Stimulated activated naive CD8-positive, alpha-beta T cell treated with anti-CD3 and anti-CD28 coated beads, Interleukin-15, amount 100 ng/mL, for 72 hours (primary cell): ENCODE data around the gene CHRM5.
A peak's percentile ranks its signal among the peaks of the same experiment; 100 is the strongest.
"Not testable (repeated sequence)": the region's sequence is repeated elsewhere in the genome, so short reads cannot be mapped to it uniquely, and the experiment has no call there.

ENCODE experiments used
- ATAC-seq: fragments of 150-1000 bp; cut with Tn5 transposase; 2 replicates; pipeline ENCODE4 v1.10.0; 2021; ENCODE audit warnings: mild to moderate bottlenecking, moderate library complexity
- DNase-seq, 2 donors: peaks; one replicate each; pipeline ENCODE4 v3.0.0; 2021 to 2022
- H3K27ac Mint-ChIP-seq, 2 donors: one replicate each; pipeline ENCODE4 v1.8.0; 2022; ENCODE audit warnings: mild to moderate bottlenecking in 2 of 2, mixed read lengths in 2 of 2, moderate library complexity in 2 of 2
- H3K27me3 Mint-ChIP-seq: one replicate; pipeline ENCODE4 v1.8.0; 2022; ENCODE audit warnings: mixed read lengths
- H3K4me1 Mint-ChIP-seq: one replicate; pipeline ENCODE4 v1.8.0; 2022; ENCODE audit warnings: mild to moderate bottlenecking, mixed read lengths
- H3K4me3 Mint-ChIP-seq, 2 donors: one replicate each; pipeline ENCODE4 v1.8.0; 2022; ENCODE audit warnings: mild to moderate bottlenecking in 2 of 2, mixed read lengths in 2 of 2, moderate library complexity in 1 of 2
- H3K9me3 Mint-ChIP-seq, 2 donors: one replicate each; pipeline ENCODE4 v1.8.0; 2022; ENCODE audit warnings: mixed read lengths in 2 of 2

CHRM5 gene

DNA sequence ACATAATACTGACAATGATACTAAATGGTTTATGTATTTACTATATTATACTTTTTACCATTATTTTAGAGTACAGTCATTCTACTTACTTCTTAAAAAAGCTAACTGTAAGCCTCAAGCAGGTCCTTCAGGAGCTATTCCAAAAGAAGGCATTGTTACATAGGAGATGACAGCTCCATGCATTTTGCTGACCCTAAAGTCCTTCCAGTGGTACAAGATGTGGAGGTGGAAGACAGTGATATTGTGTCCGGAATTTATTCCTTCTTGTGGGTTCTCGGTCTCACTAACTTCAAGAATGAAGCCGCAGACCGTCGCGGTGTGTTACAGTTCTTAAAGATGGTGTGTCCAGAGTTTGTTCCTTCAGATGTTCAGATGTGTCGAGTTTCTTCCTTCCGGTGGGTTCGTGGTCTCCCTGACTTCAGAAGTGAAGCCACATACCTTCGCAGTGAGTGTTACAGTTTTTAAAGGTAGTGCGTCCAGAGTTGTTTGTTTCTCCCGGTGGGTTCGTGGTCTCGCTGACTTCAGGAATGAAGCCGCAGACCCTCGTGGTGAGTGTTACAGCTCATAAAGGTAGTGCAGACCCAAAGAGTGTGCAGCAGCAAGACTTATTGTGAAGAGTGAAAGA, 49.8 kb downstream of the CHRM5 start:
- DNase-seq (peak; percentile 54 to 76), ATAC-seq (peak; percentile 89)
- H3K27ac Mint-ChIP-seq, result peak overlapping the region in 1 of 2 donors; percentile 45
- peak overlapping the region; percentile 59 to 61 for H3K4me3 Mint-ChIP-seq
- H3K4me1 Mint-ChIP-seq, result peaks cover 20% of the 10 kb centered on the region
- H3K9me3 Mint-ChIP-seq, result no peaks in the 10 kb centered on the region
- no peaks in the 10 kb centered on the region for H3K27me3 Mint-ChIP-seq

DNA sequence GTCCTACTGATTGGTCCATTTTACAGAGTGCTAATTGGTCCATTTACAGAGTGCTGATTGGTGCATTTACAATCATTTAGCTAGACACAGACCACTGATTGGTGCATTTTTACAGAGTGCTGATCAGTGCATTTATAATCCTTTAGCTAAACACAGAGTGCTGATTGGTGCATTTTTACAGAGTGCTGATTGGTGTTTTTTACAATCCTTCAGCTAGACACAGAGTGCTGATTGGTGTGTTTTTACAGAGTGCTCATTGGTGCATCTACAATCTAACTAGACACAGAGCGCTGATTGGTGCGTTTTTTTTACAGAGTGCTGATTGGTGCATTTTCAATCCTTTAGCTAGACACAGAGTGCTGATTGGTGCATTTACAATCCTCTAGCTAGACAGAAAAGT, 50.4 kb downstream of the CHRM5 start:
- H3K27me3 Mint-ChIP-seq, H3K27ac Mint-ChIP-seq, ATAC-seq, H3K9me3 Mint-ChIP-seq, DNase-seq: not testable (repeated sequence)
- Mint-ChIP-seq H3K4me1 (peaks cover 20% of the 10 kb centered on the region), H3K4me3 (peak overlapping the region; percentile 59 to 61)

DNA sequence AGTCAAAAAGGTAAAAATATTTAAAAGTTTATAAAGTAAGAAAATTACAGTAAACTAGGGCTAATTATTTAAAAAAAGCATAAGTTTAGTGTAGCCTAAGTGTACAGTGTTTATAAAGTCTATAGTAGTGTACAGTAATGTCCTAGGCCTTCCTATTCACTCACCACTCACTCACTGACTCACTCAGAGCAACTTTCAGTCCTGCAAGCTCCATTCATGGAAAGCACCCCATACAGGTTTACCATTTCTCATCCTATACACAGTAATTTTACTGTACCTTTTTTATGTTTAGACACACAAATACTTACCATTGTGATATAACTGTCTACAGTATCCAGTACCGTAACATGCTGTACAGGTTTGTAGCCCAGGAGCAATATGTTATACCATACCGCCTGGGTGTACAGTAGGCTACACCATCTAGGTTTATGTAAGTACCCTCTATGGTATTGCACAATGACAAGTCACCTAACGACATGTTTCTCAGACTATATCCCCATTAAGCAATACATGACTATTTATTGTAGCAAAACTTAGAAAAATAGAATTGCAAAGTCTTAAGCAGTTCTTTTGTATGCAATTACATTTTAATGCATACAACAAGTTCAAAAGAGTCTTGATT, 51.2 kb downstream of the CHRM5 start:
- Mint-ChIP-seq H3K9me3 (no peaks in the 10 kb centered on the region), H3K4me3 (no peak overlapping the region), H3K4me1 (peaks cover 20% of the 10 kb centered on the region)

DNA sequence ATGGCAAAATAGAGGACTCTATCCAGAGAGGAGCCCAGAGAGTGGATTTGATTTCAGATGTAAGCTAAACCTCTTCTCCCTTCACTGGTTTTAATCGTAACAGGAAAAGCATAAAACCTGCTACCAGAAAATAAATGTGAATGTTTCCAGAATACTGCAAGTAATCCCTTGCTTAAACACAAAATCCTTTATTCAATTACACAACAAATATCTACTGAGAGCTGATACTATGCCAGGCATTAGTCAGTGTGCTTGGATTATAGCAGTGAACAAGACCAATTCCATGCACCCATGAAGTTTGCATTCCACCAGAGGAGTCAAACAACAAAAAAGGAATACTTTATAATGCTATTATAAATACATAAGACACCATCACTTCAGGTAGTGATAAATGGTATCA, 55.6 kb downstream of the CHRM5 start:
- peaks cover 15% of the 10 kb centered on the region for H3K4me1 Mint-ChIP-seq
- H3K27me3 Mint-ChIP-seq, result no peaks in the 10 kb centered on the region
- no peak for DNase-seq
- H3K27ac Mint-ChIP-seq, result no peak overlapping the region
- no peaks in the 10 kb centered on the region for H3K9me3 Mint-ChIP-seq
- H3K4me3 Mint-ChIP-seq, result no peak overlapping the region
- no peak for ATAC-seq

More for the DNA sequence above, 51.2 kb downstream of the CHRM5 start:
- no peak for ATAC-seq
- H3K27me3 Mint-ChIP-seq, result no peaks in the 10 kb centered on the region
- no peak for DNase-seq
- H3K27ac Mint-ChIP-seq, result peak overlapping the region in 1 of 2 donors; percentile 42

DNA sequence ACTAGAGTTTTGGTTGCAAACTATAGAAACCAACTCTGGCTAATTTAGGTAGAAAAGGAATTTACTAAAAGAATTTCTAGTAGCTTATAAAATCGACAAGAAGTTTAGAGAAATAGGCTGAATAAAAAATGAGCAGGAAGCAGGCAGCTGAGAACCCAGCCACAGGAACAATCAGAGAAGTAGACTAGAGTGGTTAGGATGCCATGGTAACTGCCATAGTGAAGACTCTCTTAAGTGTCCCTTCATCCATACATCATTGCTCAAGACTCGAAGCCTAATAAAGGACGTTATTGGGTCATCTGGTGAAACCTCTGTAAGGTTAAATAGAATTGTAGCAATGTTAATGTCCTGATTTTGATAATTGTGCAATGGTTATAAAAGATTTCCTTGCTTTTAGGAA, 57.0 kb downstream of the CHRM5 start:
- DNase-seq, result no peak
- H3K4me1 Mint-ChIP-seq, result peaks cover 15% of the 10 kb centered on the region
- H3K9me3 Mint-ChIP-seq, result no peaks in the 10 kb centered on the region
- H3K27ac Mint-ChIP-seq, result no peak overlapping the region
- no peaks in the 10 kb centered on the region for H3K27me3 Mint-ChIP-seq
- no peak for ATAC-seq
- no peak overlapping the region for H3K4me3 Mint-ChIP-seq

DNA sequence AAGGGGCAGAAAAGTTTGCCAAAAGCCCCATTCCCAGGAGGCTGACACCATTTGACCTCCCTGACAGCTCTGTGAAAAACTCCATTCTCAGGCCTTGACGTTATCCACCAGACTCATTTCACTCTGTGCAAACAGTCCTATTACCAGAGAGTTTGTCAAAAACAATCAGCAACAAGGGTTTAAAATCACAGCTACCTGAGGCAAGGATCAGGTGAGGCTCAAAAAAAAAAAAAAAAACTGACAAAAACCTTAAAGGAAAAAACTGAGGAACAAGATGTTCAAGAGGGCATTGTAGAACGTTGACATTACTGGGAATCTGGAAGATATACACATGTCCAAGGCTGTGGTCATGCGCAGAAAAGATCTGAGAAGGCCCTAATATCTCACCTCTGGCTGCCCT, 59.3 kb downstream of the CHRM5 start:
- DNase-seq (no peak), ATAC-seq (no peak)
- H3K9me3 Mint-ChIP-seq, result no peaks in the 10 kb centered on the region
- H3K4me3 Mint-ChIP-seq, result no peak overlapping the region
- H3K27me3 Mint-ChIP-seq, result no peaks in the 10 kb centered on the region
- no peak overlapping the region for H3K27ac Mint-ChIP-seq
- peaks cover 18% of the 10 kb centered on the region for H3K4me1 Mint-ChIP-seq

DNA sequence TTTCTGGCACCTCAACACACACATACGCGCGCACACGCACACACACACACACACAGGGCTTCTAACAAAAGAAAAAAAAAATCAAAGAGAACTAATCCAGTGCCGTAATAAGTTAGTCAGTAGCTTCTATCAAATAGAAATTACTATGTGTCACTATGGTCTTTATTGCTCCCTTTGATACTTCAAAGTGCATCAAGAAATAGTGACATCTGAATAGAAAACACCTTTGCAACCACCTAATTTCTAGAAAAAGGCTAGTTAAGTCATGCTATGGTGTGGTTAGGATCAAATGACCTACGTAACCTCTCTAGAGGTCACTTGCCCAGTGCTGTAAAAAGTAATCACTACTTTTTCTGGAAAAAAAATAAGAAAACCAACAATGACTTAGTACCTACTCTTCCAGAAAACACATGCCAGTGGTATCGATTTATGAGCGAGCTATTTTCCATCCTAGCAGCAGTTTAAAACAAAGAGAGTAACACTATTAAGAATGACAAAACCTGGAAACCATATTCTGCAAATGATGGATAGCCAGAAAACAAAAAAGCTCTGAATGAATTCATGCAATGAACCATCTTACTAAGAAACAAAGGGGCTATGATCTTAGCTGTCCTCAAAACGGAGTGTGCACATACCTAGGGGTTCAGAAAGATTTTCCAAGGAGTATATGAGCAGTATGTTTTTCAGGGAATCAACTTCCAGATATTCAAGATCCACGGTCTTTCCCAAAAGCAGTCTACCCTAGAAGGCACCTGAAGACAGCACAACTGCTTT, 63.9 kb downstream of the CHRM5 start:
- no peak overlapping the region for H3K4me3 Mint-ChIP-seq
- H3K27me3 Mint-ChIP-seq, result no peaks in the 10 kb centered on the region
- DNase-seq (no peak), ATAC-seq (peak; percentile 69)
- H3K4me1 Mint-ChIP-seq, result peaks cover 9% of the 10 kb centered on the region
- peak overlapping the region in 1 of 2 donors; percentile 84 for H3K27ac Mint-ChIP-seq
- no peaks in the 10 kb centered on the region for H3K9me3 Mint-ChIP-seq

DNA sequence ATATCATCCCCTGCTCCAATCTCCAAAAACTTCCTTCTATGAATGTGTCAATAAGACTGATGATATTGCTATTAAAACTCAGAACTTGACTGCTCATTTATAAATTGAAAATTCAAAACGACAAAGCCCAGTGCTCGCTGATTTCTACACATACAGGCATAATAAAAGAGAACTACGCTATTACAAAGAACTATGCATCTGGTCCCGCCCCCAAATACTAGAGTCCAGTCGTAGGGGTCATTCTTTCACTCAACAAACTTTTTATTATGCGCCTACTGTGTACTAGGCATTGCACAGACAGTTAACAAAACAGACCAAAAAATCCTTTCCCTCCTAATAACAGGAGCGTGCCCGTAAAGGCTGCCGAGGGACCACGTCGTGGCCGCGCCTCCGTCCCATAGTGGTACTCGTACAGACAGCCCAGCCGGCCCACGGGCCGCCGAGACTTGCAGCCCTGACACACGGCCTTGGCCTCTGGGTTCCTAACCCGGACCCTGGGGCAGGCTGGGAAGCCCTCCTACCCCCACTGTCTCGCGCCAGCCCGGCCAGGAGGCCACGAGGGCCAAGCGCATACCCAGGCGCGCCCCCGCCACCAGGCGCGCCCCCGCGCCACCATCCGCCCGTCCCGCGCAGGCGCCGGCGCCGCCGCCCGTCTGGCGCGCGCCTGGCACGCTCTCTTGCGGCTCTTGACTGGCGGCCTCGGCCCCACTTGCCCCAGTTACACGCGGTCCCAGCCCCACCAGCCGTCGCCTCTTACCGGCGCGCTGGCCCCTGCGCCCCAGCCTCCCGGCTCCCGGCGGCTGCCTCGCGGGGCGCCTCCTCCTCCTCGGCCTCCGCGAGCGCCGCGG, 70.0 kb downstream of the CHRM5 start:
- H3K4me1 Mint-ChIP-seq, result peaks cover 15% of the 10 kb centered on the region
- peak overlapping the region; percentile 79 to 93 for H3K27ac Mint-ChIP-seq
- no peaks in the 10 kb centered on the region for H3K27me3 Mint-ChIP-seq
- peak; percentile 89 for ATAC-seq
- DNase-seq, result peak; percentile 71 to 75
- H3K9me3 Mint-ChIP-seq, result no peaks in the 10 kb centered on the region
- peak overlapping the region; percentile 87 to 88 for H3K4me3 Mint-ChIP-seq

DNA sequence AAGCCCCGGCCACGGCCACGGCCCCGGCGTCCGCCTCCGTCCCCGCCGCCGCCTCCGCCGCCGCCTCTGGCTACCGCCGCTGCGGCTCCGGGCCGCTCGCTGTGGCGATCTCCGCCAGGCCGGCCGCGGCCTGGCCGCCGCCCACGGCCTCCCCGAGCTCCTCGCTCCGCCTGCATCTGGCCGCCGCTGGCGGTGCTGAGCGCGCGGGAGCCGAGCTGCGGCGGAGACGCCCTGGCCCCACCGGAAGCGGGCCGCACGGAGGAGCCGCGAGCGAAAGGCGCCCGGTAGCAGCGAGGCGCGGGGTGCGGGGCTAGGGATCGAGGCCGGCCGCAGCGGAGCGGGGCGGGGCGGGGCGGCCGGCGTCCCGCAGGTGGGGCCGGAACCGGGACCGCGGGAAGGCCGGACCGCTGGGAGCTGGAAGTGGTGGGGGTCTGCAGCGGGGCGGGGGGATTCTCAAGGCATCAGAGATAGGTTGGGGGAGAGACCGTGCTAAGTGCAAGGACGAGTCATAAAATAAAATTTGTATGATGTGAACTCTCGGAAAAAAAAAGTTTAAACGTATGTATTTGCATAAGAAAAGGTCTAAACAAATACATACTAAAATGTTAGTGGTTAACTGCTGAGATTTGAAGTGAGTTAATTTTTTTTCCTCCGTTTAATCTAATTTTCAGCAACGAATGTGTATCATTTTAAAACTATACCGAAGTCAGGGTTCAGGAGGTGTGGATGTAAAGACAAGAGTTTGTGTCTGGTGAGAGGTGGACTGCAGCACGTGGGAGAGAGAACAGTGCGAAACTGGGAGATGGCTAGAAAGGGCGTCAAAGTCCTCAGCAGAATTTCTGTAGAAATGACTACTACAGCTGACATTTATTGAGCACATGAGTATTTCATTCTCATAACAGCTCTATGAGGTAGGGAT, 70.8 kb downstream of the CHRM5 start, which contains the start of gene AVEN:
Gene AVEN (minus strand): TSS at position 334 of the 919 bp plus-strand sequence. CDS start 158 bp downstream, at position 176.
- H3K4me3 Mint-ChIP-seq, result peak within 1 kb of the TSS; percentile 87 to 88
- ATAC-seq, result peak; percentile 77
- H3K9me3 Mint-ChIP-seq, result no peaks in the 10 kb centered on the region
- no peaks in the 10 kb centered on the region for H3K27me3 Mint-ChIP-seq
- peaks cover 23% of the 10 kb centered on the region for H3K4me1 Mint-ChIP-seq
- H3K27ac Mint-ChIP-seq, result peak within 1 kb of the TSS; percentile 79 to 93
- peak; percentile 68 for DNase-seq

DNA sequence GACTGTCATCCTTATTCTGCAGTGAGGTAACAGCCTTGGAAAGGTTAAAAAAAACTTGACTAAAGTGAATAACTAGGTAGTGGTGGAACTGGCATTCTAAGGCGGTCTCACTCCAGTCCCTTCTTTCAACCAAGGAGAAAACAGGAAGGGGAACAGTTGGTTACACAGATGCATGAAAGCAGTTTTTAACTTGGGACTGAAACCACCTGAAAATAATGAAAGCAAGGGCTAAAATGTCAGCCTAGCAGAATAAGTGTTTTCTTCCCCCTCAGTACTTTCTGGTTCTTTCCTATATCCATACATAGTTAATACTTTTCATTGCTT, 71.5 kb downstream of the CHRM5 start:
- peak overlapping the region; percentile 64 to 72 for H3K4me3 Mint-ChIP-seq
- ATAC-seq (no peak), DNase-seq (no peak)
- no peaks in the 10 kb centered on the region for H3K27me3 Mint-ChIP-seq
- H3K4me1 Mint-ChIP-seq, result peaks cover 23% of the 10 kb centered on the region
- H3K27ac Mint-ChIP-seq, result peak overlapping the region; percentile 8 to 75
- no peaks in the 10 kb centered on the region for H3K9me3 Mint-ChIP-seq

DNA sequence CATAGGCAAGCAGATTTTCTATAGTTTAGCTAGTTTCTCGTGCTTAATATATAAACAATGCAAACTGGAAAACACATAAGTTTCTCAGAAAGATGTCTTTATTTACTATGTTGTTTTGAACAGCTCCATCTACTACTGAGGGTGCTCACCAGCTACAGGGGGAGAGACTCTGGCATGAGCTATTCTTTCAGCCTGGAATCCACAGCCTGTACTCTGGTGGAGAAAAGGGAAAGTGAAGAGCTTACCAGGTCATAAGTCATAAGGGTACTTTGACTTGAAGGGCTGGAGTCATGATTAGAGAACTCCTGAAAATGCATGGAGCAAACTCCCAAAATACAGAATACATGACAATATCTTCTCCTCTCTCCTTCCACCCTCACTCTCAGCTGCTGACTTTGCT, 75.1 kb downstream of the CHRM5 start:
- no peak for ATAC-seq
- no peaks in the 10 kb centered on the region for H3K9me3 Mint-ChIP-seq
- peaks cover 23% of the 10 kb centered on the region for H3K4me1 Mint-ChIP-seq
- H3K27ac Mint-ChIP-seq, result no peak overlapping the region
- H3K4me3 Mint-ChIP-seq, result no peak overlapping the region
- H3K27me3 Mint-ChIP-seq, result no peaks in the 10 kb centered on the region
- no peak for DNase-seq

DNA sequence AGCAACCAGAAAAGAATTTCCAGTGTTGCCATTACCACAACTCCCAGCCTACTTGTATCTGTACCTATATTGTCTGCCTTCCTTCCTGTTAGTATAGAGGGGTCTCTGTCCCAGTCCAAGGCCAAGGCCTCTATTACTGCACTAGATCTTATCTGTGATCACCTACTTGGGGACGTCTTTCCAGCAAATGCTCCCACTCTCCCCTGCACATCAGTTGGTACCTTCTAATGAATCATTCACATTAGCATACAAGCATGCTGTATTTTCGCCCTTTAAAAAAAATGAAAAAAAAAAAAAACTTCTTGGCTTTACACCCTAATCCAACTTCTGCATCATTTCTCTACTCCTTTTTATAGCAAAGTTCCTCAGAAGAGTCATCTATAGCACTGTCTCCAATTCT, 75.5 kb downstream of the CHRM5 start:
- peaks cover 23% of the 10 kb centered on the region for H3K4me1 Mint-ChIP-seq
- DNase-seq (no peak), ATAC-seq (no peak)
- H3K27me3 Mint-ChIP-seq, result no peaks in the 10 kb centered on the region
- peaks cover 0 to 1% of the 10 kb centered on the region in 2 donors for H3K9me3 Mint-ChIP-seq
- H3K27ac Mint-ChIP-seq, result no peak overlapping the region
- no peak overlapping the region for H3K4me3 Mint-ChIP-seq

DNA sequence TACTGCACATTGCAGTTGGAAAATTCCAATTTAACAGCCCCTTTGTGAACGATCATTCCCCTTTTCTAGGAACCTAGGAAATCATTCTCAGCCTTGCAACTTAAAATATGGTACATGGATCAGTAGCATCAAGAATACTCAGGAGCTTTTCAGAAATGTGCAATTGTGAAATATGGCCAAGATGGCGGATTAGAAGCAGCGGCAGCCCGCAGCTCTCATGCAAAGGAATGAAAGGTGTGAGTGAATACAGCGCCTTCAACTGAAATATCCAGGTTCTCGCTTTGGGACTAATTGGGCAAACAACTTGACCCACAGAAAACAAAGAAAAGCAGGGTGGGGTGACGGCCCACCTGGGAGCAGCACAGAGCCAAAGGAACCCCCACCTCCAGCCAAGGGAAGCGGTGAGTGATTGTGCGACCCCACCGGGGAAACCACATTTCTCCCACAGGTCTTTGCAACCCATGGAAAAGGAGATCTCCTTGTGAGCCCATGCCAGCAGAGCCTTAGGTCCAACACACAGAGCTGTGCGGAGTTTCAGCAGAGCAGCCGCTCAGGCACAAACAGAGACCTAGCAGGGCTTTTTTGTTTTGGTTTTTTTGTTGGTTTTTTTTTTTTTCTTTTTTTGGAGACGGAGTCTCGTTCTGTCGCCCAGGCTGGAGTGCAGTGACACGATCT, 78.3 kb downstream of the CHRM5 start:
- Mint-ChIP-seq H3K4me1 (peaks cover 10% of the 10 kb centered on the region), H3K27me3 (no peaks in the 10 kb centered on the region), H3K9me3 (peaks cover 15 to 27% of the 10 kb centered on the region in 2 donors)

More for the DNA sequence above, 78.3 kb downstream of the CHRM5 start:
- Mint-ChIP-seq H3K4me3 (no peak overlapping the region), H3K27ac (no peak overlapping the region)
- DNase-seq (no peak), ATAC-seq (no peak)
